ENCODE measurements around the gene DYNC2H1. TPM values are rescaled to one million over a fixed set of nuclear protein-coding genes. Genes with fewer than 3 reads are reported as not detected.

DYNC2H1 gene
- total and polyA plus RNA-seq, 8 donors = 1.2 to 63.7 (median 14.4) TPM

DNA sequence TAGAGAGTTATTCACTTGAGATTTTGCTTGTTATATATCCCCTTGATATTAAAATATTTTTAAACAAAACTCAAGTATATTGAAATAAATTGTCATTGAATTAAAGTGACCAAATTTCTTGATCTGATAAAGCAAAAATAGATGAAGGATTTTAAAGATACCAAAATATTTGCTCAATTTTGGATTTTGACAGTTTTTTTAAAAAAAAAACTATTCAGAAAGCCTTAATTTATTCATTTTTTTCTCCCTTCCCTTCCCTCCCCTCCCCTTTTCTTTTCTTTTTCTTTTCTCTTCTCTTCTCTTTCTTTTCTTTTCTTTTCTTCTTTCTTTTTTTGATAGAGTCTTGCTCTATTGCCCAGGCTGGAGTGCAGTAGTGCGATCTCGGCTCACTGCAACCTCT is 163.7 kb downstream of the DYNC2H1 start:
- Histone ChIP-seq H3K4me1 (no peaks in the 10 kb centered on the region), H3K27ac (no peak overlapping the region), H3K4me3 (no peak overlapping the region), H3K36me3 (no peaks in the 10 kb centered on the region), H3K9me3 (no peaks in the 10 kb centered on the region), H3K27me3 (no peaks in the 10 kb centered on the region)
- WGBS, 5 donors = 89 to 100% (median 96%) methylated on average over 2 of the region's 2 CpGs
- TF ChIP-seq EP300 (IDR thresholded peaks at IDR 0.05) = no peak
- no peak for TF ChIP-seq POLR2AphosphoS5 (IDR thresholded peaks at IDR 0.05)
- TF ChIP-seq POLR2A (IDR thresholded peaks at IDR 0.05) = no peak
- TF ChIP-seq CTCF (IDR thresholded peaks at IDR 0.05) = no peak
- no peak for DNase-seq
- intact Hi-C loops (cut with DNase I; ENCODE audit: low total_unique reads) = no loop called here

DNA sequence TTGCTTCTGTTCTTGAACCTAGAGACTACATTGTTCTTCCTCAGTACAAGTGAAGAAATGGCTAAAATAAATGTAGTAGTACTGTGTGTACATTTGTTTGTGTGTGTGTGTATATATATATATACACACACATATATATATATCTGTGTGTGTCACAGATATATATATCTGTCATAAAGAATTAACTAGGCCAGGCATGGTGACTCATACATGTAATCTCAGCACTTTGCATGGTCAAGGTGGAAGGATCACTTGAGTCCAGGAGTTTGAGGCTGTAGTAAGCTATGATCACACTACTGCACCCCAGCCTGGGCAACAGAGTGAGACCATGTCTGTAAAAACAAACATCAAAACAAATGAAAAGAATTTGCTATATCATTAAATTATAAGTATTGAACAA is 164.8 kb downstream of the DYNC2H1 start:
- Histone ChIP-seq H3K4me3 (no peak overlapping the region), H3K4me1 (no peaks in the 10 kb centered on the region), H3K27ac (no peak overlapping the region), H3K27me3 (no peaks in the 10 kb centered on the region), H3K36me3 (no peaks in the 10 kb centered on the region), H3K9me3 (no peaks in the 10 kb centered on the region)
- intact Hi-C loops (cut with DNase I; ENCODE audit: low total_unique reads) = no loop called here
- no peak for TF ChIP-seq CTCF (IDR thresholded peaks at IDR 0.05)
- no peak for TF ChIP-seq POLR2AphosphoS5 (IDR thresholded peaks at IDR 0.05)
- TF ChIP-seq EP300 (IDR thresholded peaks at IDR 0.05) = no peak
- no peak for TF ChIP-seq POLR2A (IDR thresholded peaks at IDR 0.05)
- DNase-seq = no peak

DNA sequence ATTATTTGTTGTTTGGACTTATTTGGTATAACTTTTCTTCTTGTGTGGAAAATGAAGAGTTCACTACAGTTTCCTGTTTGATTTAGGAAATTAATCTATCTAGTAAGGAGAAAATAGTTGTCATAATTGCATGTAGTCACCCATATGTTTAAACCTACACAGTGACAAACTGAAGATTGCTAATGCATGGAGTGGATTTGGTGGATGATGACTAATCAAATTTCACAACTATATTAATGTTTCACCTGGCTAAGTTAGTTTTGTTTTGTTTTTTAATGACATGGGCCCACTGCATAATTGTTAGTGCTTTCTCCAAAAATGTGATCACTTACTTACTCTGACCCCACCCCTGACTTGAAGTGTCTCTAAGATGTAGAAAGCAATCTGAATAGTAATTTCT is 170.6 kb downstream of the DYNC2H1 start:
- no peak for TF ChIP-seq EP300 (IDR thresholded peaks at IDR 0.05)
- no peak for TF ChIP-seq CTCF (IDR thresholded peaks at IDR 0.05)
- no peak for TF ChIP-seq POLR2A (IDR thresholded peaks at IDR 0.05)
- TF ChIP-seq POLR2AphosphoS5 (IDR thresholded peaks at IDR 0.05) = no peak
- DNase-seq = no peak
- Histone ChIP-seq H3K9me3 (no peaks in the 10 kb centered on the region), H3K27me3 (no peaks in the 10 kb centered on the region), H3K36me3 (peaks cover 0 to 4% (median 2%) of the 10 kb centered on the region in 4 donors), H3K27ac (no peak overlapping the region), H3K4me3 (no peak overlapping the region), H3K4me1 (no peaks in the 10 kb centered on the region)
- intact Hi-C loops (cut with DNase I; ENCODE audit: low total_unique reads) = no loop called here

- no peaks in the 10 kb centered on the region for H3K27me3 ChIP-seq
- H3K9me3 ChIP-seq = no peaks in the 10 kb centered on the region
- H3K4me1 ChIP-seq = no peaks in the 10 kb centered on the region
- peaks cover 0 to 10% (median 8%) of the 10 kb centered on the region in 4 donors for H3K36me3 ChIP-seq
- H3K27ac ChIP-seq = no peak overlapping the region
- no peak overlapping the region for H3K4me3 ChIP-seq
- TF ChIP-seq EP300 (IDR thresholded peaks at IDR 0.05) (no peak), CTCF (IDR thresholded peaks at IDR 0.05) (no peak), POLR2A (IDR thresholded peaks at IDR 0.05) (no peak), POLR2AphosphoS5 (IDR thresholded peaks at IDR 0.05) (no peak)
- no peak for DNase-seq
- intact Hi-C loops (cut with DNase I; ENCODE audit: low total_unique reads) = no loop called here
- 90 to 100% (median 95%) methylated on average over 1 of the region's 1 CpG for WGBS, 5 donors
Observed at GRCh38 chr11:103281301-103281700, 172.1 kb downstream of the DYNC2H1 start.
